Measurements from ENCODE around the gene RXRA. TPM values are rescaled to one million over a fixed set of nuclear protein-coding genes. Genes with fewer than 3 reads are reported as not detected.

RXRA gene
- total and polyA plus RNA-seq, 10 of the 15 experiments (the other 5 are each of a cell fraction or from before 2014, with no cell fraction given), result 0.89 to 36.8 (median 11.1) TPM

DNA sequence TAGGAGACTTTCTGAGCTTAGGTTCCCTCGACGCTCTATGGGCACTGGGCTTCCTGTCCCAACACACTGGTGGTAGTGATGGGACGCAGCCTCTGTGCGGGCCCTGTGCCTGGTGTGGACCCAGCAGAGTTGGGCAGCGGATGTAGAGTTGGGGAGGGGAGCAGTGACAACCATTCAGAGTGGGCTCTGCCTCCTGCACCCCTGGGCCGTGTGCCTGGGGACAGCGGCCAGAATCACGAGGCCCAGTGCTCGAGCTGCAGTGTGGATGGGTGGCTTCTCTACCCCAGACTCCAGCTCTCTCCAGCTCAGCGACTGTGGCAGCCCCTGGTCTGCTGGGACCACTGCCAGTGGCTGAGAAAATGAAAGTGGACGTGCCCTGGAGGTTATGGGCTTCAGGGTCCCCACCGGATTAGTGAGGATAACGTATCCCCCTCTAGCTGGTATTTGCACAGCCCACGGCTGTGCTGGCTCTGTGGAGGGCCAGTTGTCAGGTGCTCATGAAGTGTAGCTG lies 18.6 kb downstream of the RXRA start:
- TF ChIP-seq RB1 (IDR thresholded peaks at IDR 0.05; ENCODE audit: borderline replicate concordance) (no peak), TARDBP (IDR thresholded peaks at IDR 0.05; ENCODE audit: borderline replicate concordance) (no peak), MXI1 (IDR thresholded peaks at IDR 0.05; ENCODE audit: low read depth, low read length) (no peak)
- SMC1A ChIA-PET (ENCODE audit: uncharacterized antibody, unreplicated experiment), result no interaction called here
- Histone ChIP-seq H3K36me3 (ENCODE audit: control insufficient read depth in 2 of 2, insufficient read depth in 2 of 2, low read length in 1 of 2) (no peaks in the 10 kb centered on the region), H4K20me1 (ENCODE audit: control insufficient read depth, insufficient read depth) (no peaks in the 10 kb centered on the region), H2AFZ (ENCODE audit: control insufficient read depth, low read depth, low read length) (no peak overlapping the region), H3K4me2 (ENCODE audit: control insufficient read depth, insufficient read depth) (no peak overlapping the region), H3K9me3 (replicated peaks; ENCODE audit: control insufficient read depth, insufficient read depth, low read length) (no peaks in the 10 kb centered on the region), H3K4me3 (no peak overlapping the region), H3K4me1 (ENCODE audit: control insufficient read depth, insufficient read depth, low read length) (no peaks in the 10 kb centered on the region), H3K27me3 (replicated peaks in 1 of 2; ENCODE audit: control insufficient read depth in 2 of 2, insufficient read depth in 2 of 2, low read length in 1 of 2) (no peaks in the 10 kb centered on the region), H3K27ac (ENCODE audit: control insufficient read depth, insufficient read depth) (no peak overlapping the region), H3K79me2 (ENCODE audit: control insufficient read depth, insufficient read depth, low read length) (no peaks in the 10 kb centered on the region), H3K9ac (ENCODE audit: control insufficient read depth, insufficient read depth, low read length) (no peak overlapping the region)
- RAD21 ChIA-PET (ENCODE audit: unreplicated experiment), result no interaction called here
- WGBS (ENCODE audit: insufficient coverage, insufficient replicate concordance, low lambda C conversion rate, missing lambda C conversion rate), result 32% methylated on average over 14 of the region's 14 CpGs
- DNase-seq (ENCODE audit: low read depth, low spot score), result no peak
- no TSS peak for BruUV-seq (replicated peaks)
- POLR2A ChIA-PET, result no interaction called here
- no peak for FAIRE-seq
- intact Hi-C loops (cut with micrococcal nuclease; ENCODE audit: unreplicated experiment), result no loop called here
- CTCF ChIA-PET, result no interaction called here
- in situ Hi-C loops (cut with MboI), result no loop called here
- ATAC-seq, result no peak

DNA sequence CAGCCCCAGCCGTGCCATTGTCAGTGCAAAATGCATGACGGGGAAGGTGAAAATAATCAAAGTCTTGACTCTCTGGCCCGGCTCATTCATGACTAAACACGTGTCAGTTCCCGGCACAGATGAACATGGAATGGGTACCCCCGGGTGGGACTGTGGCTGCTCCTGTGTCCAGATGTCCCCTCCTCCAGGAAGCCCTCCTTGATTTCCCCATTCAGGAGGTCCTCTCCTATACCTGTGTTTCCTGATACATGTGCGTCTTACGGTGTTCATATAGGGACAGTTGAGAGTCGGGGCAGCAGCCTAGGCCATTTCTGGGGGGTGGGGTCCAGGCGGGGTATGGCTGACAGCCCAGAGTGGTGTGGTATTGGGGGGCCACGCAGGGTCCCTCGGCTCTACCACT lies 19.5 kb downstream of the RXRA start:
- ATAC-seq (no peak), DNase-seq (ENCODE audit: low read depth, low spot score) (no peak), FAIRE-seq (no peak)
- POLR2A ChIA-PET, result no interaction called here
- intact Hi-C loops (cut with micrococcal nuclease; ENCODE audit: unreplicated experiment) (no loop called here), in situ Hi-C loops (cut with MboI) (no loop called here)
- Histone ChIP-seq H3K4me1 (ENCODE audit: control insufficient read depth, insufficient read depth, low read length) (no peaks in the 10 kb centered on the region), H3K4me3 (no peak overlapping the region), H3K36me3 (ENCODE audit: control insufficient read depth in 2 of 2, insufficient read depth in 2 of 2, low read length in 1 of 2) (no peaks in the 10 kb centered on the region), H2AFZ (ENCODE audit: control insufficient read depth, low read depth, low read length) (no peak overlapping the region), H3K4me2 (ENCODE audit: control insufficient read depth, insufficient read depth) (no peak overlapping the region), H3K27me3 (replicated peaks in 1 of 2; ENCODE audit: control insufficient read depth in 2 of 2, insufficient read depth in 2 of 2, low read length in 1 of 2) (no peaks in the 10 kb centered on the region), H4K20me1 (ENCODE audit: control insufficient read depth, insufficient read depth) (no peaks in the 10 kb centered on the region), H3K27ac (ENCODE audit: control insufficient read depth, insufficient read depth) (no peak overlapping the region), H3K79me2 (ENCODE audit: control insufficient read depth, insufficient read depth, low read length) (no peaks in the 10 kb centered on the region), H3K9ac (ENCODE audit: control insufficient read depth, insufficient read depth, low read length) (no peak overlapping the region), H3K9me3 (replicated peaks; ENCODE audit: control insufficient read depth, insufficient read depth, low read length) (no peaks in the 10 kb centered on the region)
- 53% methylated on average over 11 of the region's 12 CpGs for WGBS (ENCODE audit: insufficient coverage, insufficient replicate concordance, low lambda C conversion rate, missing lambda C conversion rate)
- TF ChIP-seq POLR2A (IDR thresholded peaks at IDR 0.05; ENCODE audit: low read depth, low read length) (no peak), ETV6 (conservative IDR thresholded peaks at IDR 0.05 in 1 of 2, IDR thresholded peaks at IDR 0.05 in 1 of 2; ENCODE audit: borderline replicate concordance in 1 of 2, low read depth in 1 of 2) (no peak), EZH2 (IDR thresholded peaks at IDR 0.05; ENCODE audit: borderline replicate concordance, control insufficient read depth, low read depth, low read length) (no peak), CREM (IDR thresholded peaks at IDR 0.05; ENCODE audit: low read depth) (no peak), PAX8 (IDR thresholded peaks at IDR 0.05) (no peak), TBL1XR1 (IDR thresholded peaks at IDR 0.05; ENCODE audit: low read depth, low read length) (no peak)
- RAD21 ChIA-PET (ENCODE audit: unreplicated experiment), result no interaction called here
- no TSS peak for BruUV-seq (replicated peaks)
- SMC1A ChIA-PET (ENCODE audit: uncharacterized antibody, unreplicated experiment), result no interaction called here
- CTCF ChIA-PET, result no interaction called here

All from GM12878 (cell line).